Neural cell (in vitro differentiated cells): ENCODE data around the gene NUTF2.

Source experiments
- EP300 ChIP-seq: fragments of 450-650 bp; conservative IDR thresholded peaks from 2 replicates; pipeline ENCODE4 v1.6.1; 2014; ENCODE audit warnings: antibody characterized with exemption, mild to moderate bottlenecking, moderate library complexity; ENCODE audit not compliant: poor library complexity, severe bottlenecking
- EZH2 ChIP-seq: fragments of 200-600, 300-800 bp; shearing (Covaris generic), sonication (generic); IDR thresholded peaks from 2 replicates; pipeline ENCODE4 v1.6.1; 2014; ENCODE audit warnings: antibody characterized with exemption, low read length, borderline replicate concordance, mild to moderate bottlenecking; ENCODE audit not compliant: insufficient read depth, poor library complexity, severe bottlenecking
- POLR2AphosphoS5 ChIP-seq: IDR thresholded peaks from 2 replicates; pipeline ENCODE4 v1.6.1; 2012
- RAD21 ChIP-seq: fragments of 450-650 bp; conservative IDR thresholded peaks from 2 replicates; pipeline ENCODE4 v1.6.1; 2014; ENCODE audit warnings: antibody characterized with exemption, mild to moderate bottlenecking, moderate library complexity
- SMC3 ChIP-seq: fragments of 450-650 bp; conservative IDR thresholded peaks from 2 replicates; pipeline ENCODE4 v1.6.1; 2014; ENCODE audit warnings: antibody characterized with exemption, mild to moderate bottlenecking, moderate library complexity; ENCODE audit not compliant: poor library complexity
- TF ChIP-seq, protein P1 (sequence below): fragments of 450-650 bp; IDR thresholded peaks from 2 replicates; pipeline ENCODE4 v1.5.1; 2014; ENCODE audit warnings: antibody characterized with exemption, mild to moderate bottlenecking, moderate library complexity; ENCODE audit not compliant: poor library complexity, severe bottlenecking
- TF ChIP-seq, protein P2 (sequence below): IDR thresholded peaks from 2 replicates; pipeline ENCODE4 v1.6.1; 2012; ENCODE audit warnings: borderline replicate concordance

DNA sequence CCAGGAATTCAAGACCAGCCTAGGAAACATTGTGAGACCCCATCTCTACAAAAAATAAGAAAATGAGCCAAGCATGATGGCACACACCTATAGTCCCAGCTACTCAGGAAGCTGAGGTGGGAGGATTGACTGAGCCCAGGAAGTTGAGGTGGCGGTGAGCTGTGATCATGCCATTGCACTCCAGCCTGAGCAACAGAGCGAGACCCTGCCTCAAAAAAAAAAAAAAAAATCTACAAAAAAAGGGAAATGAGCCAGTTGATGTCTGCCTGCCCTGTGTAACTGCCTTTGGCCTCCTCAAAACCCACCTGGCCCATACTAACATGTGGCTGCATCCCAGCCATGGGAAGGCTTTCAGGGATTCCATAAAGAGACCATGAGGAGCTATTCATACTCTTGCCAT, 44.9 kb upstream of the NUTF2 start:
- no peak for TF ChIP-seq SMC3
- no peak for TF ChIP-seq EP300
- no peak for TF ChIP-seq EZH2
- TF ChIP-seq, protein P1, sequence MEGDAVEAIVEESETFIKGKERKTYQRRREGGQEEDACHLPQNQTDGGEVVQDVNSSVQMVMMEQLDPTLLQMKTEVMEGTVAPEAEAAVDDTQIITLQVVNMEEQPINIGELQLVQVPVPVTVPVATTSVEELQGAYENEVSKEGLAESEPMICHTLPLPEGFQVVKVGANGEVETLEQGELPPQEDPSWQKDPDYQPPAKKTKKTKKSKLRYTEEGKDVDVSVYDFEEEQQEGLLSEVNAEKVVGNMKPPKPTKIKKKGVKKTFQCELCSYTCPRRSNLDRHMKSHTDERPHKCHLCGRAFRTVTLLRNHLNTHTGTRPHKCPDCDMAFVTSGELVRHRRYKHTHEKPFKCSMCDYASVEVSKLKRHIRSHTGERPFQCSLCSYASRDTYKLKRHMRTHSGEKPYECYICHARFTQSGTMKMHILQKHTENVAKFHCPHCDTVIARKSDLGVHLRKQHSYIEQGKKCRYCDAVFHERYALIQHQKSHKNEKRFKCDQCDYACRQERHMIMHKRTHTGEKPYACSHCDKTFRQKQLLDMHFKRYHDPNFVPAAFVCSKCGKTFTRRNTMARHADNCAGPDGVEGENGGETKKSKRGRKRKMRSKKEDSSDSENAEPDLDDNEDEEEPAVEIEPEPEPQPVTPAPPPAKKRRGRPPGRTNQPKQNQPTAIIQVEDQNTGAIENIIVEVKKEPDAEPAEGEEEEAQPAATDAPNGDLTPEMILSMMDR, result no peak
- TF ChIP-seq, protein P2, sequence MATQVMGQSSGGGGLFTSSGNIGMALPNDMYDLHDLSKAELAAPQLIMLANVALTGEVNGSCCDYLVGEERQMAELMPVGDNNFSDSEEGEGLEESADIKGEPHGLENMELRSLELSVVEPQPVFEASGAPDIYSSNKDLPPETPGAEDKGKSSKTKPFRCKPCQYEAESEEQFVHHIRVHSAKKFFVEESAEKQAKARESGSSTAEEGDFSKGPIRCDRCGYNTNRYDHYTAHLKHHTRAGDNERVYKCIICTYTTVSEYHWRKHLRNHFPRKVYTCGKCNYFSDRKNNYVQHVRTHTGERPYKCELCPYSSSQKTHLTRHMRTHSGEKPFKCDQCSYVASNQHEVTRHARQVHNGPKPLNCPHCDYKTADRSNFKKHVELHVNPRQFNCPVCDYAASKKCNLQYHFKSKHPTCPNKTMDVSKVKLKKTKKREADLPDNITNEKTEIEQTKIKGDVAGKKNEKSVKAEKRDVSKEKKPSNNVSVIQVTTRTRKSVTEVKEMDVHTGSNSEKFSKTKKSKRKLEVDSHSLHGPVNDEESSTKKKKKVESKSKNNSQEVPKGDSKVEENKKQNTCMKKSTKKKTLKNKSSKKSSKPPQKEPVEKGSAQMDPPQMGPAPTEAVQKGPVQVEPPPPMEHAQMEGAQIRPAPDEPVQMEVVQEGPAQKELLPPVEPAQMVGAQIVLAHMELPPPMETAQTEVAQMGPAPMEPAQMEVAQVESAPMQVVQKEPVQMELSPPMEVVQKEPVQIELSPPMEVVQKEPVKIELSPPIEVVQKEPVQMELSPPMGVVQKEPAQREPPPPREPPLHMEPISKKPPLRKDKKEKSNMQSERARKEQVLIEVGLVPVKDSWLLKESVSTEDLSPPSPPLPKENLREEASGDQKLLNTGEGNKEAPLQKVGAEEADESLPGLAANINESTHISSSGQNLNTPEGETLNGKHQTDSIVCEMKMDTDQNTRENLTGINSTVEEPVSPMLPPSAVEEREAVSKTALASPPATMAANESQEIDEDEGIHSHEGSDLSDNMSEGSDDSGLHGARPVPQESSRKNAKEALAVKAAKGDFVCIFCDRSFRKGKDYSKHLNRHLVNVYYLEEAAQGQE, result no peak
- TF ChIP-seq POLR2AphosphoS5, result no peak
- no peak for TF ChIP-seq RAD21
